Mucosa of descending colon (tissue), 3 donors: ENCODE results near the gene DCAF15. TPM values are rescaled to one million over a fixed set of nuclear protein-coding genes. Genes with fewer than 3 reads are reported as not detected.

Experiments used
- ATAC-seq: fragments of 200-7000 bp; cut with Tn5 transposase; one replicate; pipeline ENCODE4 v1.9.1; 2020; ENCODE audit warnings: mild to moderate bottlenecking, moderate library complexity
- DNase-seq, 3 donors: peaks; one replicate each; pipeline ENCODE4 v3.0.0-alpha.2; 2020
- H3K36me3 ChIP-seq: fragments of 200-600 bp; one replicate; pipeline ENCODE4 v1.8.0; 2021; ENCODE audit warnings: low read depth, mild to moderate bottlenecking
- H3K4me1 ChIP-seq: fragments of 200-600 bp; one replicate; pipeline ENCODE4 v1.8.0; 2021; ENCODE audit warnings: low read depth, mild to moderate bottlenecking
- H3K4me3 ChIP-seq: fragments of 200-600 bp; one replicate; pipeline ENCODE4 v1.8.0; 2021; ENCODE audit warnings: mild to moderate bottlenecking
- H3K9me3 ChIP-seq: fragments of 200-600 bp; one replicate; pipeline ENCODE4 v1.8.0; 2021; ENCODE audit warnings: mild to moderate bottlenecking
- CTCF ChIP-seq: fragments of 200-600 bp; IDR thresholded peaks from one replicate; pipeline ENCODE4 v1.8.0; 2022; ENCODE audit warnings: antibody characterized with exemption, mild to moderate bottlenecking
- intact Hi-C, 2 donors: fragments of 100-400 bp; cut with DNase I in 1 of 2; cut with micrococcal nuclease in 1 of 2; formaldehyde crosslinking; loops; one replicate each; pipeline versions ENCODE4 v1.11.0 to v1.11.1; 2022; cut with DNase I, micrococcal nuclease
- total RNA-seq, 3 donors: library from RNA; stranded (reverse); fragmentation: NEBNext Ultra II Directional in 2 of 3; extraction: Animal tissue kit (Norgen Biotek cat#: 25700) in 2 of 3; gene quantifications; one replicate each; pipeline versions ENCODE4 v1.2.1 to v1.2.4, GENCODE V29; 2021 to 2023
- donor health status: DM: no; HTN: no; CAD: no; lungs with moderate emphysema.
- donor health status: DM: no; HTN: no; CAD: no.
- donor health status: DM: no; HTN: yes; CAD: no.

Gene DCAF15
- total RNA-seq, 3 donors from 2014 or later = 26.4 to 35.2 (median 34.7) TPM

GRCh38 chr19:13906910-13907309 lies 45.4 kb upstream of the DCAF15 start:
- TF ChIP-seq CTCF = no peak
- no peak for ATAC-seq
- intact Hi-C loops = no loop called here

GRCh38 chr19:13908674-13909073 lies 43.6 kb upstream of the DCAF15 start:
- no peak for TF ChIP-seq CTCF
- Histone ChIP-seq H3K36me3 (peaks cover 9% of the 10 kb centered on the region), H3K4me3 (no peak overlapping the region), H3K9me3 (no peaks in the 10 kb centered on the region), H3K4me1 (peaks cover 34% of the 10 kb centered on the region)
- no peak for DNase-seq
- no peak for ATAC-seq
- intact Hi-C loops = no loop called here

More at GRCh38 chr19:13906910-13907309, 45.4 kb upstream of the DCAF15 start:
- peaks cover 34% of the 10 kb centered on the region for H3K4me1 ChIP-seq
- H3K9me3 ChIP-seq = no peaks in the 10 kb centered on the region
- H3K4me3 ChIP-seq = no peak overlapping the region
- H3K36me3 ChIP-seq = no peaks in the 10 kb centered on the region
- no peak for DNase-seq

- peak; percentile 65 for ATAC-seq
- Histone ChIP-seq H3K4me3 (no peak overlapping the region), H3K9me3 (no peaks in the 10 kb centered on the region), H3K4me1 (peaks cover 34% of the 10 kb centered on the region), H3K36me3 (peaks cover 9% of the 10 kb centered on the region)
- intact Hi-C loops = no loop called here
- DNase-seq = peak; percentile 71 to 79 (median 78)
- no peak for TF ChIP-seq CTCF
Measured at GRCh38 chr19:13909430-13909829, 42.9 kb upstream of the DCAF15 start.

- ATAC-seq (no peak), DNase-seq (no peak)
- Histone ChIP-seq H3K4me1 (peaks cover 11% of the 10 kb centered on the region), H3K9me3 (no peaks in the 10 kb centered on the region), H3K36me3 (peaks cover 18% of the 10 kb centered on the region), H3K4me3 (no peak overlapping the region)
- TF ChIP-seq CTCF = no peak
- intact Hi-C loops = no loop called here
Measured at GRCh38 chr19:13913352-13913751, 39.0 kb upstream of the DCAF15 start.

GRCh38 chr19:13914777-13915176 lies 37.5 kb upstream of the DCAF15 start:
- no peak for TF ChIP-seq CTCF
- Histone ChIP-seq H3K36me3 (peaks cover 18% of the 10 kb centered on the region), H3K4me1 (no peaks in the 10 kb centered on the region), H3K9me3 (no peaks in the 10 kb centered on the region), H3K4me3 (no peak overlapping the region)
- ATAC-seq = no peak
- intact Hi-C loops = no loop called here
- no peak for DNase-seq

GRCh38 chr19:13917888-13918406 lies 34.4 kb upstream of the DCAF15 start:
- no peak for DNase-seq
- TF ChIP-seq CTCF = no peak
- H3K4me3 ChIP-seq = no peak overlapping the region
- peaks cover 21% of the 10 kb centered on the region for H3K36me3 ChIP-seq
- intact Hi-C loops = no loop called here
- no peaks in the 10 kb centered on the region for H3K9me3 ChIP-seq
- H3K4me1 ChIP-seq = no peaks in the 10 kb centered on the region
- no peak for ATAC-seq
